Prostate gland (tissue), 2 donors: ENCODE data around the gene TTC14.

ENCODE experiments used
- POLR2A ChIP-seq: fragments of 450-650 bp; IDR thresholded peaks from one replicate; pipeline ENCODE4 v1.6.1; 2016; ENCODE audit warnings: antibody characterized with exemption, mild to moderate bottlenecking
- POLR2AphosphoS5 ChIP-seq: sonication (generic); formaldehyde crosslinking; IDR thresholded peaks from one replicate; pipeline ENCODE4 v1.6.1; 2017; ENCODE audit warnings: antibody characterized with exemption
- TF ChIP-seq, protein P1 (sequence below), 4 experiments: fragments of 200-600 bp in 2 of 4; fragments of 450-650 bp in 2 of 4; sonication (generic) in 2 of 4; IDR thresholded peaks; 1 replicate in 3 of 4; 2 replicates in 1 of 4; pipeline ENCODE4 v1.5.1; 2016 to 2019; ENCODE audit warnings: antibody characterized with exemption in 4 of 4, mild to moderate bottlenecking in 2 of 4, moderate library complexity in 2 of 4

- no peak for TF ChIP-seq POLR2A
- TF ChIP-seq, protein P1, sequence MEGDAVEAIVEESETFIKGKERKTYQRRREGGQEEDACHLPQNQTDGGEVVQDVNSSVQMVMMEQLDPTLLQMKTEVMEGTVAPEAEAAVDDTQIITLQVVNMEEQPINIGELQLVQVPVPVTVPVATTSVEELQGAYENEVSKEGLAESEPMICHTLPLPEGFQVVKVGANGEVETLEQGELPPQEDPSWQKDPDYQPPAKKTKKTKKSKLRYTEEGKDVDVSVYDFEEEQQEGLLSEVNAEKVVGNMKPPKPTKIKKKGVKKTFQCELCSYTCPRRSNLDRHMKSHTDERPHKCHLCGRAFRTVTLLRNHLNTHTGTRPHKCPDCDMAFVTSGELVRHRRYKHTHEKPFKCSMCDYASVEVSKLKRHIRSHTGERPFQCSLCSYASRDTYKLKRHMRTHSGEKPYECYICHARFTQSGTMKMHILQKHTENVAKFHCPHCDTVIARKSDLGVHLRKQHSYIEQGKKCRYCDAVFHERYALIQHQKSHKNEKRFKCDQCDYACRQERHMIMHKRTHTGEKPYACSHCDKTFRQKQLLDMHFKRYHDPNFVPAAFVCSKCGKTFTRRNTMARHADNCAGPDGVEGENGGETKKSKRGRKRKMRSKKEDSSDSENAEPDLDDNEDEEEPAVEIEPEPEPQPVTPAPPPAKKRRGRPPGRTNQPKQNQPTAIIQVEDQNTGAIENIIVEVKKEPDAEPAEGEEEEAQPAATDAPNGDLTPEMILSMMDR (IDR thresholded peaks at IDR 0.05), result no peak
- no peak for TF ChIP-seq POLR2AphosphoS5
Measured at GRCh38 chr3:180657094-180657493, 55.1 kb downstream of the TTC14 start.
